HCT116 (cell line): ENCODE data around the gene RASL11B. TPM values are rescaled to one million over a fixed set of nuclear protein-coding genes. Genes with fewer than 3 reads are reported as not detected.

ENCODE experiments used
- ATAC-seq: fragments of 200-7000 bp; cut with Tn5 transposase; 2 replicates; pipeline ENCODE4 v1.9.1; 2020; ENCODE audit warnings: mild to moderate bottlenecking, moderate library complexity
- BruUV-seq: library from RNA; stranded (reverse); fragments of 400-500 nt; replicated peaks from 2 replicates; lab custom pipeline; 2021; lab: Mats Ljungman, UMichigan
- CTCF ChIA-PET: fragments of 300-600 bp; sonication (Branson Sonifier 250); formaldehyde crosslinking; loops from one replicate; lab custom pipeline; 2021; ENCODE audit warnings: antibody characterized with exemption; lab: Charles Lee
- POLR2A ChIA-PET: fragments of 300-600, 350-600 bp; sonication (Branson Sonifier 250); formaldehyde crosslinking; loops from one replicate; lab custom pipeline; 2021; ENCODE audit warnings: antibody characterized with exemption; lab: Charles Lee
- RAD21 ChIA-PET, 2 experiments: fragments of 300-600 bp; sonication (Branson Sonifier 250); formaldehyde crosslinking; loops; one replicate each; lab custom pipeline; 2023; ENCODE audit warnings: low total read pairs in 2 of 2; ENCODE audit not compliant: uncharacterized antibody in 2 of 2, unreplicated experiment in 2 of 2, low non-redundant PET in 1 of 2; lab: Charles Lee
- DNase-seq: peaks from one replicate; pipeline ENCODE4 v3.0.0-alpha.2; 2010; ENCODE audit warnings: low read depth, low spot score
- H2AFZ ChIP-seq: fragments of 200-600 bp; shearing (Covaris generic), sonication (generic); 2 replicates; pipeline ENCODE4 v1.6.1; 2017; ENCODE audit warnings: low read depth, mixed run types, mixed read lengths, antibody characterized with exemption, low read length; ENCODE audit not compliant: poor library complexity, severe bottlenecking
- H3K27ac ChIP-seq: 2 replicates; pipeline ENCODE4 v1.5.1; 2012; ENCODE audit warnings: low read depth, low read length
- H3K27me3 ChIP-seq: fragments of 200-600 bp; sonication (generic); 2 replicates; pipeline ENCODE4 v1.6.1; 2016; ENCODE audit warnings: mixed run types, low read length, mixed read lengths; ENCODE audit not compliant: insufficient read depth
- H3K36me3 ChIP-seq, 2 experiments: fragments of 200-500 bp in 1 of 2; fragments of 200-600 bp in 1 of 2; sonication (Bioruptor generic) in 1 of 2; sonication (generic) in 1 of 2; 2 replicates each; pipeline versions ENCODE4 v1.5.1 to v1.6.1; 2014 to 2016; ENCODE audit warnings: low read length in 2 of 2, inconsistent platforms in 1 of 2, mixed read lengths in 1 of 2, mixed run types in 1 of 2; ENCODE audit not compliant: insufficient read depth in 2 of 2, control insufficient read depth in 1 of 2
- H3K4me1 ChIP-seq, 2 experiments: fragments of 200-600 bp in 1 of 2; sonication (generic) in 1 of 2; 2 replicates each; pipeline versions ENCODE4 v1.5.1 to v1.6.1; 2012 to 2017; ENCODE audit warnings: low read length in 2 of 2, inconsistent platforms in 1 of 2, mild to moderate bottlenecking in 1 of 2, mixed read lengths in 1 of 2, mixed run types in 1 of 2, moderate library complexity in 1 of 2; ENCODE audit not compliant: insufficient read depth in 2 of 2, control insufficient read depth in 1 of 2
- H3K4me2 ChIP-seq: fragments of 200-600 bp; sonication (generic); 2 replicates; pipeline ENCODE4 v1.6.1; 2017; ENCODE audit warnings: mixed run types, low read length, mixed read lengths
- H3K4me3 ChIP-seq, 2 experiments: fragments of 200-600 bp in 1 of 2; sonication (generic) in 1 of 2; replicated peaks in 1 of 2; 2 replicates each; pipeline ENCODE4 v1.5.1; 2011 to 2016; ENCODE audit warnings: low read length in 2 of 2, control low read depth in 1 of 2, low read depth in 1 of 2, mild to moderate bottlenecking in 1 of 2, mixed read lengths in 1 of 2, mixed run types in 1 of 2
- H3K79me2 ChIP-seq: fragments of 200-600 bp; sonication (generic); 2 replicates; pipeline ENCODE4 v1.6.1; 2017; ENCODE audit warnings: mild to moderate bottlenecking, mixed run types, low read length, moderate library complexity, mixed read lengths; ENCODE audit not compliant: insufficient read depth
- H3K9ac ChIP-seq: fragments of 200-600 bp; sonication (generic); 2 replicates; pipeline ENCODE4 v1.6.1; 2016; ENCODE audit warnings: low read length, mixed read lengths
- H3K9me2 ChIP-seq: fragments of 200-600 bp; sonication (generic), shearing (Covaris generic); 2 replicates; pipeline ENCODE4 v1.6.1; 2017; ENCODE audit warnings: mixed run types, mild to moderate bottlenecking, moderate library complexity; ENCODE audit not compliant: insufficient read depth
- H3K9me3 ChIP-seq, 2 experiments: fragments of 200-500 bp in 1 of 2; fragments of 200-600 bp in 1 of 2; sonication (Bioruptor generic) in 1 of 2; sonication (generic) in 1 of 2; 2 replicates each; pipeline ENCODE4 v1.6.1; 2014 to 2017; ENCODE audit warnings: low read length in 2 of 2, mixed read lengths in 2 of 2, inconsistent platforms in 1 of 2, low read depth in 1 of 2, mild to moderate bottlenecking in 1 of 2, mixed run types in 1 of 2, moderate library complexity in 1 of 2; ENCODE audit not compliant: control insufficient read depth in 1 of 2, insufficient read depth in 1 of 2
- H4K20me1 ChIP-seq: fragments of 200-600 bp; sonication (generic), shearing (Covaris generic); 2 replicates; pipeline ENCODE4 v1.6.1; 2017; ENCODE audit warnings: mixed run types, mild to moderate bottlenecking, moderate library complexity; ENCODE audit not compliant: insufficient read depth
- ATF3 ChIP-seq: IDR thresholded peaks from 2 replicates; pipeline ENCODE4 v1.6.1; 2012
- CBX3 ChIP-seq: IDR thresholded peaks from 2 replicates; pipeline ENCODE4 v1.6.1; 2012; ENCODE audit warnings: low read depth
- CEBPB ChIP-seq: IDR thresholded peaks from 2 replicates; pipeline ENCODE4 v1.6.1; 2012; ENCODE audit warnings: low read depth
- CTCF ChIP-seq, 3 experiments: fragments of 200-600 bp in 1 of 3; sonication (generic) in 1 of 3; IDR thresholded peaks in 2 of 3; conservative IDR thresholded peaks in 1 of 3; 2 replicates each; pipeline ENCODE4 v1.5.1; 2012 to 2017; ENCODE audit warnings: low read depth in 2 of 3, low read length in 2 of 3, antibody characterized with exemption in 1 of 3, borderline replicate concordance in 1 of 3, control low read depth in 1 of 3, mild to moderate bottlenecking in 1 of 3, mixed read lengths in 1 of 3, mixed run types in 1 of 3, moderate library complexity in 1 of 3; ENCODE audit not compliant: insufficient read depth in 1 of 3
- EGR1 ChIP-seq: IDR thresholded peaks from 2 replicates; pipeline ENCODE4 v1.6.1; 2012; ENCODE audit warnings: low read depth
- EZH2 ChIP-seq: fragments of 200-600 bp; sonication (generic); IDR thresholded peaks from 2 replicates; pipeline ENCODE4 v1.6.1; 2017; ENCODE audit warnings: antibody characterized with exemption, mixed run types
- EZH2phosphoT487 ChIP-seq: fragments of 200-600 bp; IDR thresholded peaks from 2 replicates; pipeline ENCODE4 v1.6.1; 2018; ENCODE audit warnings: antibody characterized with exemption, borderline replicate concordance
- POLR2A ChIP-seq: IDR thresholded peaks from 2 replicates; pipeline ENCODE4 v1.7.0; 2011; ENCODE audit warnings: borderline replicate concordance; ENCODE audit not compliant: insufficient read depth, insufficient read length; ENCODE audit errors: extremely low read depth
- SP1 ChIP-seq: IDR thresholded peaks from 2 replicates; pipeline ENCODE4 v1.6.1; 2012; ENCODE audit warnings: low read depth
- TCF7L2 ChIP-seq: IDR thresholded peaks from 2 replicates; pipeline ENCODE4 v1.7.0; 2011; ENCODE audit warnings: borderline replicate concordance, inconsistent platforms; ENCODE audit not compliant: insufficient read depth, insufficient read length; ENCODE audit errors: extremely low read depth
- ZBTB33 ChIP-seq: IDR thresholded peaks from 2 replicates; pipeline ENCODE4 v1.6.1; 2011; ENCODE audit warnings: mild to moderate bottlenecking, low read length, moderate library complexity; ENCODE audit not compliant: insufficient replicate concordance; ENCODE audit errors: extremely low read depth
- ZFX ChIP-seq: fragments of 450-650 bp; IDR thresholded peaks from 2 replicates; pipeline ENCODE4 v1.6.1; 2017
- ZNF274 ChIP-seq: fragments of 200-500 bp; sonication (Bioruptor generic); IDR thresholded peaks from 2 replicates; pipeline ENCODE4 v1.6.1; 2014; ENCODE audit warnings: mild to moderate bottlenecking, low read depth, low read length, inconsistent platforms
- intact Hi-C: fragments of 100-400 bp; cut with micrococcal nuclease; formaldehyde crosslinking; loops from 2 replicates; pipeline ENCODE4 v1.10.0; 2022
- total RNA-seq: library from RNA; stranded (reverse); gene quantifications from one replicate; pipeline ENCODE4 v1.2.1, GENCODE V29; 2021; ENCODE audit not compliant: unreplicated experiment
- TF ChIP-seq, protein P1 (sequence below): IDR thresholded peaks from 2 replicates; pipeline ENCODE4 v1.6.1; 2012; ENCODE audit warnings: low read depth
- TF ChIP-seq, protein P2 (sequence below): IDR thresholded peaks from 2 replicates; pipeline ENCODE4 v1.6.1; 2012

The RASL11B gene
- total RNA-seq, 1 experiment from 2014 or later = 0.34 TPM

- Histone ChIP-seq H3K4me1 (peaks cover 6 to 14% of the 10 kb centered on the region in 2 experiments; a peak in 2 of 4 replicates), H3K36me3 (no peaks in the 10 kb centered on the region), H3K4me2 (no peak overlapping the region), H3K79me2 (no peaks in the 10 kb centered on the region), H4K20me1 (no peaks in the 10 kb centered on the region), H3K9ac (no peak overlapping the region), H2AFZ (no peak overlapping the region), H3K27me3 (no peaks in the 10 kb centered on the region), H3K9me3 (no peaks in the 10 kb centered on the region), H3K9me2 (no peaks in the 10 kb centered on the region), H3K27ac (no peak overlapping the region), H3K4me3 (no peak overlapping the region)
- ChIA-PET RAD21 (no interaction called here), CTCF (no interaction called here), POLR2A (no interaction called here)
- ATAC-seq (no peak), DNase-seq (no peak)
- BruUV-seq = no TSS peak
- no peak for TF ChIP-seq SP1
- no peak for TF ChIP-seq EZH2phosphoT487
- TF ChIP-seq, protein P1, sequence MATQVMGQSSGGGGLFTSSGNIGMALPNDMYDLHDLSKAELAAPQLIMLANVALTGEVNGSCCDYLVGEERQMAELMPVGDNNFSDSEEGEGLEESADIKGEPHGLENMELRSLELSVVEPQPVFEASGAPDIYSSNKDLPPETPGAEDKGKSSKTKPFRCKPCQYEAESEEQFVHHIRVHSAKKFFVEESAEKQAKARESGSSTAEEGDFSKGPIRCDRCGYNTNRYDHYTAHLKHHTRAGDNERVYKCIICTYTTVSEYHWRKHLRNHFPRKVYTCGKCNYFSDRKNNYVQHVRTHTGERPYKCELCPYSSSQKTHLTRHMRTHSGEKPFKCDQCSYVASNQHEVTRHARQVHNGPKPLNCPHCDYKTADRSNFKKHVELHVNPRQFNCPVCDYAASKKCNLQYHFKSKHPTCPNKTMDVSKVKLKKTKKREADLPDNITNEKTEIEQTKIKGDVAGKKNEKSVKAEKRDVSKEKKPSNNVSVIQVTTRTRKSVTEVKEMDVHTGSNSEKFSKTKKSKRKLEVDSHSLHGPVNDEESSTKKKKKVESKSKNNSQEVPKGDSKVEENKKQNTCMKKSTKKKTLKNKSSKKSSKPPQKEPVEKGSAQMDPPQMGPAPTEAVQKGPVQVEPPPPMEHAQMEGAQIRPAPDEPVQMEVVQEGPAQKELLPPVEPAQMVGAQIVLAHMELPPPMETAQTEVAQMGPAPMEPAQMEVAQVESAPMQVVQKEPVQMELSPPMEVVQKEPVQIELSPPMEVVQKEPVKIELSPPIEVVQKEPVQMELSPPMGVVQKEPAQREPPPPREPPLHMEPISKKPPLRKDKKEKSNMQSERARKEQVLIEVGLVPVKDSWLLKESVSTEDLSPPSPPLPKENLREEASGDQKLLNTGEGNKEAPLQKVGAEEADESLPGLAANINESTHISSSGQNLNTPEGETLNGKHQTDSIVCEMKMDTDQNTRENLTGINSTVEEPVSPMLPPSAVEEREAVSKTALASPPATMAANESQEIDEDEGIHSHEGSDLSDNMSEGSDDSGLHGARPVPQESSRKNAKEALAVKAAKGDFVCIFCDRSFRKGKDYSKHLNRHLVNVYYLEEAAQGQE = no peak
- TF ChIP-seq ZFX = no peak
- TF ChIP-seq CEBPB = no peak
- no peak for TF ChIP-seq EZH2
- no peak for TF ChIP-seq CBX3
- TF ChIP-seq ZBTB33 = no peak
- no peak for TF ChIP-seq POLR2A
- no peak for TF ChIP-seq ATF3
- no peak for TF ChIP-seq TCF7L2
- no peak for TF ChIP-seq CTCF (IDR thresholded peaks at IDR 0.05 in 2 of 3, conservative IDR thresholded peaks at IDR 0.05 in 1 of 3; ENCODE audit: borderline replicate concordance in 1 of 3, insufficient read depth in 1 of 3, low read depth in 2 of 3, low read length in 2 of 3)
- TF ChIP-seq, protein P2, sequence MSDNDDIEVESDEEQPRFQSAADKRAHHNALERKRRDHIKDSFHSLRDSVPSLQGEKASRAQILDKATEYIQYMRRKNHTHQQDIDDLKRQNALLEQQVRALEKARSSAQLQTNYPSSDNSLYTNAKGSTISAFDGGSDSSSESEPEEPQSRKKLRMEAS = no peak
- no peak for TF ChIP-seq EGR1
- TF ChIP-seq ZNF274 = no peak
- intact Hi-C loops = no loop called here
Measured at GRCh38 chr4:52841682-52842456, 20.2 kb upstream of the RASL11B start.
